Gastroesophageal sphincter (tissue), 3 donors: ENCODE results near the gene SLC38A5.

Experiments
- CTCF ChIP-seq, 4 experiments: fragments of 200-600 bp in 2 of 4; fragments of 450-650 bp in 2 of 4; sonication (generic) in 1 of 4; IDR thresholded peaks; one replicate each; pipeline ENCODE4 v1.5.1; 2017 to 2019; ENCODE audit warnings: antibody characterized with exemption in 4 of 4, mild to moderate bottlenecking in 2 of 4, moderate library complexity in 2 of 4
- EP300 ChIP-seq: sonication (generic); formaldehyde crosslinking; IDR thresholded peaks from one replicate; pipeline ENCODE4 v1.6.1; 2017; ENCODE audit warnings: antibody characterized with exemption, mild to moderate bottlenecking

DNA sequence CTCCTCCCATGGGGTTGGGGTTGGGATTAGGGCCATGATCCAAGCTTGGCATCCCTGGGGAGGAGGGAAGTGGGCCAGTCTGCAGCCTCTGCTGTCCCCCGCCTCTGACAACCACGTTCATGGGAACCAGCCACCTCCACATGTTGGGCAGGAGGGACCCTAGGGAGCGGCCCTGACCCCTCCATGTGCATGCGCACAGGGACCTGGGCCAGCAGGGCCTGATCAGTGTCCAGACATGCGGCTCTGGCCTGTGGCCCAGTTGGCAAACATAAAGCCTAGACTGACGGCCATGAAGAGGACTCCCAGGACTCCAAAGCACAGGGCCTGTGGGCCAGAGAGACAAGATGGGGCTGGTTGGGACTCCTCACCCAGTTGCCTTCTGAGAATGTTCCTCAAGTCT lies 11.3 kb downstream of the SLC38A5 start:
- TF ChIP-seq CTCF (IDR thresholded peaks at IDR 0.05): no peak
- no peak for TF ChIP-seq EP300
